B cell (primary cell): Measurements from ENCODE around the gene ANKLE1. TPM values are rescaled to one million over a fixed set of nuclear protein-coding genes. Genes with fewer than 3 reads are reported as not detected.

Experiments
- ATAC-seq: fragments of 200-7000 bp; cut with Tn5 transposase; one replicate; pipeline ENCODE4 v1.10.0; 2021; ENCODE audit warnings: low read depth, mild to moderate bottlenecking, moderate number of reproducible peaks, moderate library complexity
- CTCF ChIA-PET: fragments of 350-600 bp; sonication (Branson Sonifier 250); formaldehyde crosslinking; loops from one replicate; lab custom pipeline; 2021; ENCODE audit warnings: antibody characterized with exemption, inconsistent platforms; lab: Charles Lee
- POLR2A ChIA-PET: fragments of 350-600 bp; sonication (Branson Sonifier 250); formaldehyde crosslinking; loops from one replicate; lab custom pipeline; 2021; ENCODE audit warnings: antibody characterized with exemption; lab: Charles Lee
- DNase-seq: peaks from one replicate; pipeline ENCODE4 v3.0.0; 2013
- H2AFZ ChIP-seq: 2 replicates; pipeline ENCODE4 v1.6.1; 2012; ENCODE audit warnings: mild to moderate bottlenecking, low read depth, low read length; ENCODE audit not compliant: insufficient read depth, poor library complexity, severe bottlenecking
- H3K27ac ChIP-seq, 2 donors: 1 replicate in 1 of 2; 2 replicates in 1 of 2; pipeline ENCODE4 v1.5.1; 2012 to 2013; ENCODE audit warnings: low read length in 2 of 2, mild to moderate bottlenecking in 2 of 2, moderate library complexity in 1 of 2
- H3K27me3 ChIP-seq, 4 experiments: fragments of 200-600 bp in 1 of 4; sonication (generic) in 1 of 4; replicated peaks in 1 of 4; 1 replicate in 2 of 4; 2 replicates in 2 of 4; pipeline versions ENCODE4 v1.6.1 to v1.7.0; 2013 to 2016; ENCODE audit warnings: low read length in 3 of 4, mild to moderate bottlenecking in 2 of 4, mixed read lengths in 1 of 4, moderate library complexity in 1 of 4; ENCODE audit not compliant: insufficient read depth in 4 of 4, control insufficient read depth in 3 of 4; ENCODE audit errors: control extremely low read depth in 1 of 4
- H3K36me3 ChIP-seq, 2 experiments: replicated peaks in 1 of 2; 1 replicate in 1 of 2; 2 replicates in 1 of 2; pipeline versions ENCODE4 v1.6.1 to v1.7.1; 2013; ENCODE audit warnings: low read length in 1 of 2; ENCODE audit not compliant: insufficient read depth in 2 of 2, control insufficient read depth in 1 of 2; ENCODE audit errors: control extremely low read depth in 1 of 2, extremely low read depth in 1 of 2
- H3K4me1 ChIP-seq, 2 donors: fragments of 200-600 bp in 1 of 2; sonication (generic) in 1 of 2; 1 replicate in 1 of 2; 2 replicates in 1 of 2; pipeline versions ENCODE4 v1.5.1 to v1.6.1; 2013 to 2017; ENCODE audit warnings: low read length in 2 of 2; ENCODE audit not compliant: control insufficient read depth in 2 of 2, insufficient read depth in 2 of 2
- H3K4me2 ChIP-seq: replicated peaks from 2 replicates; pipeline ENCODE3; 2012; ENCODE audit warnings: mild to moderate bottlenecking, low read depth, low read length; ENCODE audit not compliant: poor library complexity, severe bottlenecking
- H3K4me3 ChIP-seq, 5 experiments: fragments of 200-600 bp in 1 of 5; sonication (generic) in 1 of 5; 1 replicate in 3 of 5; 2 replicates in 2 of 5; pipeline versions ENCODE4 v1.5.1 to v1.7.0; 2011 to 2016; ENCODE audit warnings: low read length in 4 of 5, mild to moderate bottlenecking in 4 of 5, low read depth in 2 of 5, control low read depth in 1 of 5, moderate library complexity in 1 of 5; ENCODE audit not compliant: insufficient read depth in 1 of 5; ENCODE audit errors: control extremely low read depth in 1 of 5, extremely low read depth in 1 of 5
- H3K79me2 ChIP-seq: fragments of 200-600 bp; sonication (generic); one replicate; pipeline ENCODE4 v1.6.0; 2016; ENCODE audit warnings: low read length; ENCODE audit not compliant: control insufficient read depth, insufficient read depth
- H3K9ac ChIP-seq: fragments of 200-600 bp; sonication (generic); 2 replicates; pipeline ENCODE4 v1.6.1; 2017; ENCODE audit warnings: mild to moderate bottlenecking, low read length, moderate library complexity
- H3K9me3 ChIP-seq, 3 donors: one replicate each; pipeline versions ENCODE4 v1.6.1 to v1.7.1; 2013; ENCODE audit warnings: low read length in 2 of 3; ENCODE audit not compliant: control insufficient read depth in 2 of 3, insufficient read depth in 1 of 3; ENCODE audit errors: control extremely low read depth in 1 of 3
- H4K20me1 ChIP-seq: 2 replicates; pipeline ENCODE4 v1.6.0; 2012; ENCODE audit warnings: mild to moderate bottlenecking, low read length; ENCODE audit not compliant: insufficient read depth, control insufficient read depth, poor library complexity, severe bottlenecking
- H3K27ac Mint-ChIP-seq: one replicate; pipeline ENCODE4 v1.8.0; 2021; ENCODE audit warnings: mixed read lengths
- H3K27me3 Mint-ChIP-seq: one replicate; pipeline ENCODE4 v1.8.0; 2021; ENCODE audit warnings: mixed read lengths
- H3K4me1 Mint-ChIP-seq: one replicate; pipeline ENCODE4 v1.8.0; 2021; ENCODE audit warnings: mixed read lengths
- H3K4me3 Mint-ChIP-seq: one replicate; pipeline ENCODE4 v1.8.0; 2021; ENCODE audit warnings: mixed read lengths
- H3K9me3 Mint-ChIP-seq: one replicate; pipeline ENCODE4 v1.8.0; 2022; ENCODE audit warnings: mixed read lengths; ENCODE audit not compliant: insufficient read depth
- CTCF ChIP-seq: fragments of 200-600 bp; IDR thresholded peaks from one replicate; pipeline ENCODE4 v1.8.0; 2022; ENCODE audit warnings: antibody characterized with exemption, mild to moderate bottlenecking
- EZH2 ChIP-seq: IDR thresholded peaks from 2 replicates; pipeline ENCODE4 v1.6.1; 2012; ENCODE audit warnings: borderline replicate concordance, low read depth, mild to moderate bottlenecking, moderate library complexity, low read length; ENCODE audit not compliant: insufficient read depth, poor library complexity, severe bottlenecking
- WGBS: methylation state at CpG from one replicate; pipeline ENCODE4 v1.1.5; 2013; ENCODE audit warnings: missing lambda C conversion rate; ENCODE audit not compliant: insufficient coverage; 5-methylcytosine and 5-hydroxymethylcytosine counted together
- intact Hi-C: fragments of 100-400 bp; cut with micrococcal nuclease; formaldehyde crosslinking; loops from one replicate; pipeline ENCODE4 v1.10.0; 2022
- polyA plus RNA-seq: library from polyadenylated mRNA; depleted of rRNA; stranded (reverse); fragments of >200 nt; gene quantifications from 2 replicates; pipeline ENCODE4 v1.2.3, GENCODE V29; 2012
- total RNA-seq, 2 donors: library from RNA; stranded (reverse); fragments of 120-200 nt in 1 of 2; gene quantifications; 1 replicate in 1 of 2; 2 replicates in 1 of 2; pipeline versions ENCODE4 v1.2.3 to v1.2.4, GENCODE V29; 2013 to 2022

ANKLE1 gene
- total and polyA plus RNA-seq, 2 donors (not counting 1 experiment from before 2014, with no cell fraction given): 6.2 to 7.6 TPM

- Mint-ChIP-seq H3K9me3 (no peaks in the 10 kb centered on the region), H3K27ac (peak overlapping the region; percentile 68), H3K27me3 (no peaks in the 10 kb centered on the region), H3K4me1 (peaks cover 25% of the 10 kb centered on the region), H3K4me3 (peak overlapping the region; percentile 77)
- peak; percentile 20 for DNase-seq
- Histone ChIP-seq H4K20me1 (no peaks in the 10 kb centered on the region), H3K36me3 (no peaks in the 10 kb centered on the region), H3K4me3 (no peak overlapping the region), H3K79me2 (no peaks in the 10 kb centered on the region), H3K9me3 (peaks cover 0 to 2% (median 0%) of the 10 kb centered on the region in 3 donors), H3K4me1 (peaks cover 5 to 29% of the 10 kb centered on the region in 2 donors), H3K4me2 (no peak overlapping the region), H2AFZ (no peak overlapping the region), H3K9ac (no peak overlapping the region), H3K27ac (no peak overlapping the region), H3K27me3 (no peaks in the 10 kb centered on the region)
- ATAC-seq: no peak
- CTCF ChIA-PET: interaction anchor here (0.9 to 2.2 kb wide), 5 partner anchors 8 to 176 kb away, joined by 3 to 6 read pairs (median 4); partner anchors contain the start of gene BABAM1
- WGBS: 91% methylated on average over 7 of the region's 8 CpGs
- POLR2A ChIA-PET: interaction anchor here (0.6 to 3.1 kb wide), 3 partner anchors 17 to 791 kb away, joined by 6 to 13 read pairs (median 12); partner anchors contain the start of gene OCEL1
- no peak for TF ChIP-seq EZH2
- TF ChIP-seq CTCF: no peak
- intact Hi-C loops: no loop called here
Observed at GRCh38 chr19:17243211-17243829, 38.4 kb upstream of the ANKLE1 start.
